Endothelial cell of umbilical vein (primary cell): ENCODE measurements around the gene GSK3A. TPM values are rescaled to one million over a fixed set of nuclear protein-coding genes. Genes with fewer than 3 reads are reported as not detected.

ENCODE experiments used
- BruUV-seq: library from RNA; stranded (reverse); fragments of 400-500 nt; replicated peaks from 2 replicates; lab custom pipeline; 2021; lab: Mats Ljungman, UMichigan
- CTCF ChIA-PET: fragments of 300-600, 350-600 bp; sonication (Branson Sonifier 250); formaldehyde crosslinking; loops from one replicate; lab custom pipeline; 2021; ENCODE audit warnings: antibody characterized with exemption, inconsistent platforms; lab: Charles Lee
- POLR2A ChIA-PET: fragments of 300-600, 350-600 bp; sonication (Branson Sonifier 250); formaldehyde crosslinking; loops from one replicate; lab custom pipeline; 2021; ENCODE audit warnings: antibody characterized with exemption, inconsistent platforms; lab: Charles Lee
- DNase-seq: peaks from one replicate; pipeline ENCODE4 v3.0.0-alpha.2; 2011; ENCODE audit warnings: low read depth, low spot score
- FAIRE-seq: peaks from 2 replicates; lab custom pipeline; 2011; peaks lifted over from hg19 to GRCh38; lab: Jason Lieb, UNC
- H2AFZ ChIP-seq: 2 replicates; pipeline ENCODE4 v1.6.0; 2012; ENCODE audit warnings: low read depth, low read length, control low read depth, inconsistent platforms
- H3K27ac ChIP-seq: 2 replicates; pipeline ENCODE4 v1.5.1; 2011; ENCODE audit warnings: low read depth, mild to moderate bottlenecking, control low read depth, low read length, moderate library complexity; ENCODE audit not compliant: insufficient read depth
- H3K27me3 ChIP-seq, 2 experiments: 2 replicates each; pipeline versions ENCODE4 v1.6.0 to v1.6.1; 2011; ENCODE audit warnings: low read length in 2 of 2, mixed read lengths in 1 of 2; ENCODE audit not compliant: control insufficient read depth in 2 of 2, insufficient read depth in 2 of 2
- H3K36me3 ChIP-seq, 2 experiments: 2 replicates in 1 of 2; 3 replicates in 1 of 2; pipeline ENCODE4 v1.5.1; 2011; ENCODE audit warnings: low read length in 2 of 2, mild to moderate bottlenecking in 1 of 2, moderate library complexity in 1 of 2; ENCODE audit not compliant: control insufficient read depth in 2 of 2, insufficient read depth in 2 of 2; ENCODE audit errors: extremely low read depth in 1 of 2
- H3K4me1 ChIP-seq: 3 replicates; pipeline ENCODE4 v1.5.1; 2011; ENCODE audit warnings: mild to moderate bottlenecking, low read length; ENCODE audit not compliant: control insufficient read depth, insufficient read depth; ENCODE audit errors: extremely low read depth
- H3K4me2 ChIP-seq: 2 replicates; pipeline ENCODE4 v1.6.1; 2011; ENCODE audit warnings: low read length, control low read depth, mixed read lengths; ENCODE audit not compliant: insufficient read depth
- H3K4me3 ChIP-seq, 3 experiments: fragments of 200-600 bp in 1 of 3; sonication (generic), shearing (Covaris generic) in 1 of 3; replicated peaks in 1 of 3; 2 replicates each; pipeline ENCODE4 v1.5.1; 2011 to 2016; ENCODE audit warnings: control low read depth in 3 of 3, low read length in 3 of 3, mild to moderate bottlenecking in 2 of 3, inconsistent platforms in 1 of 3, low read depth in 1 of 3, moderate library complexity in 1 of 3; ENCODE audit not compliant: insufficient read depth in 1 of 3
- H3K79me2 ChIP-seq: 2 replicates; pipeline ENCODE4 v1.6.0; 2012; ENCODE audit warnings: low read length, inconsistent platforms; ENCODE audit not compliant: control insufficient read depth, insufficient read depth
- H3K9ac ChIP-seq: replicated peaks from 2 replicates; pipeline ENCODE3; 2011; ENCODE audit warnings: low read length, control low read depth; ENCODE audit not compliant: insufficient read depth; ENCODE audit errors: extremely low read depth
- H3K9me1 ChIP-seq: replicated peaks from 3 replicates; pipeline ENCODE4 v1.6.0; 2011; ENCODE audit warnings: mild to moderate bottlenecking, low read length; ENCODE audit not compliant: control insufficient read depth, insufficient read depth; ENCODE audit errors: extremely low read depth
- H3K9me3 ChIP-seq: replicated peaks from 2 replicates; pipeline ENCODE4 v1.5.1; 2012; ENCODE audit warnings: low read length, inconsistent platforms; ENCODE audit not compliant: control insufficient read depth, insufficient read depth
- H4K20me1 ChIP-seq: replicated peaks from 2 replicates; pipeline ENCODE3; 2011; ENCODE audit warnings: mild to moderate bottlenecking, low read length; ENCODE audit not compliant: control insufficient read depth, insufficient read depth; ENCODE audit errors: extremely low read depth
- EZH2 ChIP-seq: IDR thresholded peaks from 2 replicates; pipeline ENCODE4 v1.6.1; 2012; ENCODE audit warnings: borderline replicate concordance, low read depth, mild to moderate bottlenecking, moderate library complexity, low read length, inconsistent platforms; ENCODE audit not compliant: severe bottlenecking
- FOS ChIP-seq: IDR thresholded peaks from 2 replicates; pipeline ENCODE4 v1.6.1; 2011; ENCODE audit warnings: mild to moderate bottlenecking, low read length, moderate library complexity, borderline replicate concordance; ENCODE audit not compliant: insufficient read depth
- GATA2 ChIP-seq: IDR thresholded peaks from 2 replicates; pipeline ENCODE4 v1.7.0; 2011; ENCODE audit warnings: low read depth, mild to moderate bottlenecking, moderate library complexity, mixed read lengths, low read length; ENCODE audit not compliant: insufficient read length, insufficient read depth
- JUN ChIP-seq: IDR thresholded peaks from 2 replicates; pipeline ENCODE4 v1.6.1; 2011; ENCODE audit warnings: borderline replicate concordance, low read depth; ENCODE audit not compliant: insufficient read length, insufficient read depth
- MYC ChIP-seq: IDR thresholded peaks from one replicate; pipeline ENCODE4 v1.6.1; 2011; ENCODE audit warnings: mild to moderate bottlenecking, low read depth, low read length
- POLR2A ChIP-seq: IDR thresholded peaks from 2 replicates; pipeline ENCODE4 v1.6.1; 2012; ENCODE audit warnings: low read depth, mild to moderate bottlenecking, control low read depth, low read length
- POLR2AphosphoS5 ChIP-seq: IDR thresholded peaks from 2 replicates; pipeline ENCODE4 v1.6.1; 2012; ENCODE audit warnings: low read depth, mild to moderate bottlenecking, control low read depth, low read length, moderate library complexity; ENCODE audit not compliant: insufficient read depth
- dilution Hi-C: fragments of 300-500 bp; cut with MboI; formaldehyde crosslinking; loops from one replicate; pipeline ENCODE4 v1.15.0; 2019; ENCODE audit warnings: low sequenced_read_pairs; ENCODE audit not compliant: extremely low pct_ligation_motif_present
- intact Hi-C: fragments of 100-400 bp; cut with micrococcal nuclease; formaldehyde crosslinking; loops from one replicate; pipeline ENCODE4 v1.10.0; 2022
- polyA plus RNA-seq, 4 experiments: library from polyadenylated mRNA; depleted of rRNA in 3 of 4; stranded (reverse) in 3 of 4; unstranded in 1 of 4; fragments of >200 nt; gene quantifications; 2 replicates each; pipeline versions ENCODE4 v1.2.1 to v1.2.3, GENCODE V29; 2011 to 2012; ENCODE audit warnings: missing spikeins in 1 of 4
- total RNA-seq: library from RNA; stranded (reverse); gene quantifications from 2 replicates; pipeline ENCODE4 v1.2.3, GENCODE V29; 2021
- TF ChIP-seq, protein P1 (sequence below): IDR thresholded peaks from 2 replicates; pipeline ENCODE4 v1.6.1; 2011; ENCODE audit not compliant: insufficient read depth, insufficient read length
- TF ChIP-seq, protein P2 (sequence below), 2 donors: IDR thresholded peaks; 1 replicate in 1 of 2; 2 replicates in 1 of 2; pipeline ENCODE4 v1.5.1; 2011; ENCODE audit warnings: low read length in 2 of 2, mild to moderate bottlenecking in 2 of 2, moderate library complexity in 2 of 2, control low read depth in 1 of 2, inconsistent platforms in 1 of 2, low read depth in 1 of 2; ENCODE audit not compliant: insufficient read depth in 1 of 2; ENCODE audit errors: extremely low read depth in 1 of 2

The GSK3A gene
- total and polyA plus RNA-seq, 2 donors (not counting 3 experiments of a cell fraction or from before 2014, with no cell fraction given), result 49.5 to 73.7 TPM

DNA sequence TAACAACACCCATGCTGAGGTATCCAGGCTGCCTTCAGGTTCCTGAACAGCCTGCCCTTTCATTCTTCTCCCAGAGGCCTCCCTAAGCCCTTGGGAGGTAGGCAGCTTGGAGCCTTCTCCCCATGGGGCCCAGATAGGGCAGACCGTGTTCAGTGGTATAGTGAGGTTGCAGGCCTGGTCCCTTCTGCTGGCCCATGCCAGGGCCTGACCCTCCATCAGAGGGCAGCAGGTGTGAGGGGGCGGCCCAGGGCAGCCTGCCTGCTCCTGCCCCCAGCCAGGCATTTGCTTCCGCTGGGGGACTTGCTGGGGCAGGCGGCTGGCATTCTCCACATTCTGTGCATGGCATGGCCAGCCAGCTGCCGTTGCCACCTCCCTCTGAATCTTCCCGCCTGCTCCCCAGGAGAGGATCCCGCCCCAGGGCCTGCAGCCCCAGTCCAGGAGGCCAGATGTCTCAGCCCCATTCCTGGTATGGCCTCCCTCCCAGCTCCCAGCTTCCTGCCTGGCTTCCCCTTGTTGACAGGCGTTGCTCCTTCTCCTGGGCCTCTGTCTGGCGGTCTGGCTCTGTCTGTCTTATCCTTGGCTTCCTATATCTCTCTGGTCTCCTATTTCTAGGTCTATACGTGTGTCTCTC, 35.5 kb upstream of the GSK3A start:
- intact Hi-C loops (no loop called here), dilution Hi-C loops (no loop called here)
- no peaks in the 10 kb centered on the region for H3K9me1 ChIP-seq
- H3K9me3 ChIP-seq, result no peaks in the 10 kb centered on the region
- DNase-seq (peak; percentile 71), FAIRE-seq (peak; percentile 73)
- ChIA-PET CTCF (interaction anchor here (1.2 to 7.4 kb wide), 5 partner anchors 17 to 165 kb away, joined by 4 to 365 read pairs (median 8); partner anchors contain the start of genes ERF and GSK3A), POLR2A (interaction anchor here (1.4 to 1.6 kb wide), 2 partner anchors 27 to 35 kb away, joined by 4 to 7 read pairs; no protein-coding TSS in a partner anchor)
- BruUV-seq, result no TSS peak
- H3K27ac ChIP-seq, result peak overlapping the region; percentile 64
- peaks cover 25% of the 10 kb centered on the region for H3K79me2 ChIP-seq
- H3K4me3 ChIP-seq, result no peak overlapping the region
- no peaks in the 10 kb centered on the region for H4K20me1 ChIP-seq
- H3K27me3 ChIP-seq, result no peaks in the 10 kb centered on the region
- no peak overlapping the region for H3K9ac ChIP-seq
- H3K4me2 ChIP-seq, result peak overlapping the region; percentile 13
- peaks cover 47% of the 10 kb centered on the region for H3K4me1 ChIP-seq
- TF ChIP-seq POLR2A (peak; percentile 15), POLR2AphosphoS5 (no peak), GATA2 (no peak)
- peaks cover 7 to 18% of the 10 kb centered on the region in 2 experiments for H3K36me3 ChIP-seq
- H2AFZ ChIP-seq, result no peak overlapping the region

DNA sequence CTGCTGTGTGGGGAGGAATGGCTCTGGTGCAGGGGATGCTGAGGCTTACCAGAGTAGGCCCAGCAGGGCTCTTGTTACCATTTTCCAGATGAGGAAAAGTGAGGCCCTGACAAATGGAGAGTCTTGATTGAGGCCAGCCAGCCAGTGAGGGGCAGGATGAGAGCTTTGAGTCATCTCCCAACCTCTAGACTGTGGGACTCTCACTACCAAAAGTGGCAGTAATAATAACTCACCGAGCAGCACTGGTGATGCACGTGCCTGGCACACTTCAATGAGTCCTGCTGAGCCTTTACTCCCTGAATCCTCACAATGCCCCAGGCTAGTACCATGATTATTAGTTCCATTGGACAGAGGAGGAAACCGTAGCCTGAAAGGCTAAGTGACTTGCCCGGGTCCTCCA, 34.4 kb upstream of the GSK3A start:
- no peak for DNase-seq
- FAIRE-seq, result no peak
- peaks cover 37% of the 10 kb centered on the region for H3K4me1 ChIP-seq
- no peak overlapping the region for H3K4me2 ChIP-seq
- intact Hi-C loops, result no loop called here
- H3K9me1 ChIP-seq, result no peaks in the 10 kb centered on the region
- H3K27me3 ChIP-seq, result no peaks in the 10 kb centered on the region
- H3K9ac ChIP-seq, result no peak overlapping the region
- H3K79me2 ChIP-seq, result peaks cover 29% of the 10 kb centered on the region
- BruUV-seq, result no TSS peak
- no peaks in the 10 kb centered on the region for H4K20me1 ChIP-seq
- ChIA-PET POLR2A (interaction anchor here (1.4 kb wide), 1 partner anchor 26 kb away, joined by 4 read pairs; no protein-coding TSS in a partner anchor), CTCF (interaction anchor here (1.2 to 7.4 kb wide), 2 partner anchors 20 to 30 kb away, joined by 4 to 365 read pairs; partner anchors contain the start of gene GSK3A)
- no peak overlapping the region for H3K27ac ChIP-seq
- peaks cover 12 to 27% of the 10 kb centered on the region in 2 experiments for H3K36me3 ChIP-seq
- no peaks in the 10 kb centered on the region for H3K9me3 ChIP-seq
- dilution Hi-C loops, result no loop called here
- H2AFZ ChIP-seq, result no peak overlapping the region
- H3K4me3 ChIP-seq, result no peak overlapping the region
- TF ChIP-seq POLR2A, result no peak
- no peak for TF ChIP-seq JUN
- TF ChIP-seq, protein P1, sequence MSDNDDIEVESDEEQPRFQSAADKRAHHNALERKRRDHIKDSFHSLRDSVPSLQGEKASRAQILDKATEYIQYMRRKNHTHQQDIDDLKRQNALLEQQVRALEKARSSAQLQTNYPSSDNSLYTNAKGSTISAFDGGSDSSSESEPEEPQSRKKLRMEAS, result no peak
- no peak for TF ChIP-seq MYC
- TF ChIP-seq GATA2, result no peak
- no peak for TF ChIP-seq EZH2
- no peak for TF ChIP-seq FOS
- TF ChIP-seq POLR2AphosphoS5, result no peak
- TF ChIP-seq, protein P2, sequence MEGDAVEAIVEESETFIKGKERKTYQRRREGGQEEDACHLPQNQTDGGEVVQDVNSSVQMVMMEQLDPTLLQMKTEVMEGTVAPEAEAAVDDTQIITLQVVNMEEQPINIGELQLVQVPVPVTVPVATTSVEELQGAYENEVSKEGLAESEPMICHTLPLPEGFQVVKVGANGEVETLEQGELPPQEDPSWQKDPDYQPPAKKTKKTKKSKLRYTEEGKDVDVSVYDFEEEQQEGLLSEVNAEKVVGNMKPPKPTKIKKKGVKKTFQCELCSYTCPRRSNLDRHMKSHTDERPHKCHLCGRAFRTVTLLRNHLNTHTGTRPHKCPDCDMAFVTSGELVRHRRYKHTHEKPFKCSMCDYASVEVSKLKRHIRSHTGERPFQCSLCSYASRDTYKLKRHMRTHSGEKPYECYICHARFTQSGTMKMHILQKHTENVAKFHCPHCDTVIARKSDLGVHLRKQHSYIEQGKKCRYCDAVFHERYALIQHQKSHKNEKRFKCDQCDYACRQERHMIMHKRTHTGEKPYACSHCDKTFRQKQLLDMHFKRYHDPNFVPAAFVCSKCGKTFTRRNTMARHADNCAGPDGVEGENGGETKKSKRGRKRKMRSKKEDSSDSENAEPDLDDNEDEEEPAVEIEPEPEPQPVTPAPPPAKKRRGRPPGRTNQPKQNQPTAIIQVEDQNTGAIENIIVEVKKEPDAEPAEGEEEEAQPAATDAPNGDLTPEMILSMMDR (IDR thresholded peaks at IDR 0.05; ENCODE audit: extremely low read depth in 1 of 2, insufficient read depth in 1 of 2, low read depth in 1 of 2, low read length in 2 of 2), result no peak
